B cell (primary cell): ENCODE results near the gene LMNTD2. TPM values are rescaled to one million over a fixed set of nuclear protein-coding genes. Genes with fewer than 3 reads are reported as not detected.

Experiments
- ATAC-seq: fragments of 200-7000 bp; cut with Tn5 transposase; one replicate; pipeline ENCODE4 v1.10.0; 2021; ENCODE audit warnings: low read depth, mild to moderate bottlenecking, moderate number of reproducible peaks, moderate library complexity
- CTCF ChIA-PET: fragments of 350-600 bp; sonication (Branson Sonifier 250); formaldehyde crosslinking; loops from one replicate; lab custom pipeline; 2021; ENCODE audit warnings: antibody characterized with exemption, inconsistent platforms; lab: Charles Lee
- POLR2A ChIA-PET: fragments of 350-600 bp; sonication (Branson Sonifier 250); formaldehyde crosslinking; loops from one replicate; lab custom pipeline; 2021; ENCODE audit warnings: antibody characterized with exemption; lab: Charles Lee
- DNase-seq: peaks from one replicate; pipeline ENCODE4 v3.0.0; 2013
- H2AFZ ChIP-seq: 2 replicates; pipeline ENCODE4 v1.6.1; 2012; ENCODE audit warnings: mild to moderate bottlenecking, low read depth, low read length; ENCODE audit not compliant: insufficient read depth, poor library complexity, severe bottlenecking
- H3K27ac ChIP-seq, 2 donors: 1 replicate in 1 of 2; 2 replicates in 1 of 2; pipeline ENCODE4 v1.5.1; 2012 to 2013; ENCODE audit warnings: low read length in 2 of 2, mild to moderate bottlenecking in 2 of 2, moderate library complexity in 1 of 2
- H3K27me3 ChIP-seq, 4 experiments: fragments of 200-600 bp in 1 of 4; sonication (generic) in 1 of 4; replicated peaks in 1 of 4; 1 replicate in 2 of 4; 2 replicates in 2 of 4; pipeline versions ENCODE4 v1.6.1 to v1.7.0; 2013 to 2016; ENCODE audit warnings: low read length in 3 of 4, mild to moderate bottlenecking in 2 of 4, mixed read lengths in 1 of 4, moderate library complexity in 1 of 4; ENCODE audit not compliant: insufficient read depth in 4 of 4, control insufficient read depth in 3 of 4; ENCODE audit errors: control extremely low read depth in 1 of 4
- H3K36me3 ChIP-seq, 2 experiments: replicated peaks in 1 of 2; 1 replicate in 1 of 2; 2 replicates in 1 of 2; pipeline versions ENCODE4 v1.6.1 to v1.7.1; 2013; ENCODE audit warnings: low read length in 1 of 2; ENCODE audit not compliant: insufficient read depth in 2 of 2, control insufficient read depth in 1 of 2; ENCODE audit errors: control extremely low read depth in 1 of 2, extremely low read depth in 1 of 2
- H3K4me1 ChIP-seq, 2 donors: fragments of 200-600 bp in 1 of 2; sonication (generic) in 1 of 2; 1 replicate in 1 of 2; 2 replicates in 1 of 2; pipeline versions ENCODE4 v1.5.1 to v1.6.1; 2013 to 2017; ENCODE audit warnings: low read length in 2 of 2; ENCODE audit not compliant: control insufficient read depth in 2 of 2, insufficient read depth in 2 of 2
- H3K4me2 ChIP-seq: replicated peaks from 2 replicates; pipeline ENCODE3; 2012; ENCODE audit warnings: mild to moderate bottlenecking, low read depth, low read length; ENCODE audit not compliant: poor library complexity, severe bottlenecking
- H3K4me3 ChIP-seq, 5 experiments: fragments of 200-600 bp in 1 of 5; sonication (generic) in 1 of 5; 1 replicate in 3 of 5; 2 replicates in 2 of 5; pipeline versions ENCODE4 v1.5.1 to v1.7.0; 2011 to 2016; ENCODE audit warnings: low read length in 4 of 5, mild to moderate bottlenecking in 4 of 5, low read depth in 2 of 5, control low read depth in 1 of 5, moderate library complexity in 1 of 5; ENCODE audit not compliant: insufficient read depth in 1 of 5; ENCODE audit errors: control extremely low read depth in 1 of 5, extremely low read depth in 1 of 5
- H3K79me2 ChIP-seq: fragments of 200-600 bp; sonication (generic); one replicate; pipeline ENCODE4 v1.6.0; 2016; ENCODE audit warnings: low read length; ENCODE audit not compliant: control insufficient read depth, insufficient read depth
- H3K9ac ChIP-seq: fragments of 200-600 bp; sonication (generic); 2 replicates; pipeline ENCODE4 v1.6.1; 2017; ENCODE audit warnings: mild to moderate bottlenecking, low read length, moderate library complexity
- H3K9me3 ChIP-seq, 3 donors: one replicate each; pipeline versions ENCODE4 v1.6.1 to v1.7.1; 2013; ENCODE audit warnings: low read length in 2 of 3; ENCODE audit not compliant: control insufficient read depth in 2 of 3, insufficient read depth in 1 of 3; ENCODE audit errors: control extremely low read depth in 1 of 3
- H4K20me1 ChIP-seq: 2 replicates; pipeline ENCODE4 v1.6.0; 2012; ENCODE audit warnings: mild to moderate bottlenecking, low read length; ENCODE audit not compliant: insufficient read depth, control insufficient read depth, poor library complexity, severe bottlenecking
- H3K27ac Mint-ChIP-seq: one replicate; pipeline ENCODE4 v1.8.0; 2021; ENCODE audit warnings: mixed read lengths
- H3K27me3 Mint-ChIP-seq: one replicate; pipeline ENCODE4 v1.8.0; 2021; ENCODE audit warnings: mixed read lengths
- H3K4me1 Mint-ChIP-seq: one replicate; pipeline ENCODE4 v1.8.0; 2021; ENCODE audit warnings: mixed read lengths
- H3K4me3 Mint-ChIP-seq: one replicate; pipeline ENCODE4 v1.8.0; 2021; ENCODE audit warnings: mixed read lengths
- H3K9me3 Mint-ChIP-seq: one replicate; pipeline ENCODE4 v1.8.0; 2022; ENCODE audit warnings: mixed read lengths; ENCODE audit not compliant: insufficient read depth
- CTCF ChIP-seq: fragments of 200-600 bp; IDR thresholded peaks from one replicate; pipeline ENCODE4 v1.8.0; 2022; ENCODE audit warnings: antibody characterized with exemption, mild to moderate bottlenecking
- EZH2 ChIP-seq: IDR thresholded peaks from 2 replicates; pipeline ENCODE4 v1.6.1; 2012; ENCODE audit warnings: borderline replicate concordance, low read depth, mild to moderate bottlenecking, moderate library complexity, low read length; ENCODE audit not compliant: insufficient read depth, poor library complexity, severe bottlenecking
- WGBS: methylation state at CpG from one replicate; pipeline ENCODE4 v1.1.5; 2013; ENCODE audit warnings: missing lambda C conversion rate; ENCODE audit not compliant: insufficient coverage; 5-methylcytosine and 5-hydroxymethylcytosine counted together
- intact Hi-C: fragments of 100-400 bp; cut with micrococcal nuclease; formaldehyde crosslinking; loops from one replicate; pipeline ENCODE4 v1.10.0; 2022
- polyA plus RNA-seq: library from polyadenylated mRNA; depleted of rRNA; stranded (reverse); fragments of >200 nt; gene quantifications from 2 replicates; pipeline ENCODE4 v1.2.3, GENCODE V29; 2012
- total RNA-seq, 2 donors: library from RNA; stranded (reverse); fragments of 120-200 nt in 1 of 2; gene quantifications; 1 replicate in 1 of 2; 2 replicates in 1 of 2; pipeline versions ENCODE4 v1.2.3 to v1.2.4, GENCODE V29; 2013 to 2022

LMNTD2 gene
- total and polyA plus RNA-seq, 2 donors (not counting 1 experiment from before 2014, with no cell fraction given) = 21.4 to 29.6 TPM

GRCh38 chr11:581342-581741 is 20.8 kb upstream of the LMNTD2 start:
- Histone ChIP-seq H3K36me3 (peaks cover 1 to 26% of the 10 kb centered on the region in 2 experiments), H4K20me1 (peaks cover 88% of the 10 kb centered on the region), H3K4me1 (peaks cover 20 to 39% of the 10 kb centered on the region in 2 donors), H3K9ac (no peak overlapping the region), H2AFZ (no peak overlapping the region), H3K79me2 (peaks cover 94% of the 10 kb centered on the region), H3K4me3 (no peak overlapping the region), H3K4me2 (no peak overlapping the region), H3K27ac (no peak overlapping the region), H3K9me3 (no peaks in the 10 kb centered on the region), H3K27me3 (no peaks in the 10 kb centered on the region)
- ATAC-seq = no peak
- TF ChIP-seq CTCF = no peak
- TF ChIP-seq EZH2 = no peak
- H3K4me3 Mint-ChIP-seq = no peak overlapping the region
- no peak for DNase-seq
- ChIA-PET CTCF (interaction anchor here (1.1 kb wide), 1 partner anchor 35 kb away, joined by 3 read pairs; the partner anchor contains the start of gene IRF7), POLR2A (no interaction called here)
- 96% methylated on average over 11 of the region's 14 CpGs for WGBS
- H3K4me1 Mint-ChIP-seq = peaks cover 37% of the 10 kb centered on the region
- no peaks in the 10 kb centered on the region for H3K9me3 Mint-ChIP-seq
- no peaks in the 10 kb centered on the region for H3K27me3 Mint-ChIP-seq
- H3K27ac Mint-ChIP-seq = no peak overlapping the region
- intact Hi-C loops = no loop called here

GRCh38 chr11:579830-580601 is 19.5 kb upstream of the LMNTD2 start:
- CTCF ChIA-PET = interaction anchor here (1.1 kb wide), 1 partner anchor 36 kb away, joined by 3 read pairs; the partner anchor contains the start of gene IRF7
- no peak overlapping the region for H3K9ac ChIP-seq
- no peak for DNase-seq
- H3K36me3 ChIP-seq = peaks cover 1 to 20% of the 10 kb centered on the region in 2 experiments
- H3K27ac ChIP-seq = no peak overlapping the region
- intact Hi-C loops = loop anchor here (10.0 kb wide), 1 partner anchor 805 kb away; the partner anchor contains the start of gene BRSK2
- TF ChIP-seq EZH2 (no peak), CTCF (no peak)
- POLR2A ChIA-PET = interaction anchor here (0.7 kb wide), 1 partner anchor 67 kb away, joined by 3 read pairs; no protein-coding TSS in a partner anchor
- H3K79me2 ChIP-seq = peaks cover 82% of the 10 kb centered on the region
- peaks cover 81% of the 10 kb centered on the region for H4K20me1 ChIP-seq
- peak overlapping the region; percentile 6 for H3K4me2 ChIP-seq
- H3K9me3 ChIP-seq = peaks cover 0 to under 1% (median 0%) of the 10 kb centered on the region in 3 donors
- peaks cover 3% of the 10 kb centered on the region for H3K27me3 Mint-ChIP-seq
- H3K9me3 Mint-ChIP-seq = no peaks in the 10 kb centered on the region
- peak overlapping the region; percentile 52 for H3K4me3 Mint-ChIP-seq
- no peak overlapping the region for H2AFZ ChIP-seq
- no peak for ATAC-seq
- H3K4me1 Mint-ChIP-seq = peaks cover 39% of the 10 kb centered on the region
- peaks cover 26 to 41% of the 10 kb centered on the region in 2 donors for H3K4me1 ChIP-seq
- no peak overlapping the region for H3K27ac Mint-ChIP-seq
- H3K27me3 ChIP-seq = peaks cover 0 to 2% (median under 1%) of the 10 kb centered on the region in 4 experiments
- WGBS = 94% methylated on average over 20 of the region's 20 CpGs
- no peak overlapping the region for H3K4me3 ChIP-seq
